K562 (cell line): ENCODE results near the gene PTPMT1. TPM values are rescaled to one million over a fixed set of nuclear protein-coding genes. Genes with fewer than 3 reads are reported as not detected.
A peak's percentile ranks its signal among the peaks of the same experiment; 100 is the strongest.

Experiments
- ATAC-seq: fragments of 200-7000 bp; cut with Tn5 transposase; 3 replicates; pipeline ENCODE4 v1.9.1; 2020; ENCODE audit warnings: moderate library complexity
- BruUV-seq: library from RNA; stranded (reverse); fragments of 400-500 nt; replicated peaks from 2 replicates; lab custom pipeline; 2021; lab: Mats Ljungman, UMichigan
- CTCF ChIA-PET: fragments of 300-600 bp; formaldehyde crosslinking; extraction: SDS; loops from one replicate; lab custom pipeline; 2021; ENCODE audit warnings: low intra/inter-chr PET ratio; lab: Yijun Ruan, JAX
- POLR2A ChIA-PET: fragments of 300-600, 350-650 bp; sonication (Branson Sonifier 250); formaldehyde crosslinking; extraction: SDS; loops from one replicate; lab custom pipeline; 2021; ENCODE audit warnings: antibody characterized with exemption, inconsistent platforms; lab: Yijun Ruan, JAX
- DNase-seq, 4 experiments: peaks; one replicate each; pipeline versions ENCODE4 v3.0.0 to v3.0.0-alpha.2; 2011 to 2018; ENCODE audit warnings: low spot score in 3 of 4, mixed read lengths in 3 of 4; ENCODE audit errors: extremely low read depth in 1 of 4
- FAIRE-seq: peaks from 2 replicates; lab custom pipeline; 2011; peaks lifted over from hg19 to GRCh38; lab: Jason Lieb, UNC
- H2AFZ ChIP-seq: 2 replicates; pipeline ENCODE4 v1.6.0; 2011; ENCODE audit warnings: low read depth, low read length, control low read depth, inconsistent platforms
- H3K27ac ChIP-seq: fragments of 200-600 bp; 3 replicates; pipeline ENCODE4 v1.8.0; 2011; ENCODE audit warnings: low read depth, mild to moderate bottlenecking, control low read depth, inconsistent platforms, low read length, moderate library complexity, mixed read lengths; ENCODE audit errors: extremely low read depth
- H3K27me3 ChIP-seq, 2 experiments: fragments of 300-600 bp in 1 of 2; 2 replicates in 1 of 2; 3 replicates in 1 of 2; pipeline versions ENCODE4 v1.6.0 to v1.8.0; 2011; ENCODE audit warnings: inconsistent platforms in 2 of 2, low read length in 2 of 2, mild to moderate bottlenecking in 1 of 2, mixed read lengths in 1 of 2, moderate library complexity in 1 of 2; ENCODE audit not compliant: control insufficient read depth in 2 of 2, insufficient read depth in 2 of 2
- H3K36me3 ChIP-seq: fragments of 300-600 bp; 3 replicates; pipeline ENCODE4 v1.8.0; 2011; ENCODE audit warnings: mild to moderate bottlenecking, low read length, inconsistent platforms; ENCODE audit not compliant: control insufficient read depth, insufficient read depth
- H3K4me1 ChIP-seq, 2 experiments: fragments of 200-600 bp in 1 of 2; replicated peaks in 1 of 2; 2 replicates in 1 of 2; 3 replicates in 1 of 2; pipeline versions ENCODE4 v1.5.1 to v1.8.0; 2011; ENCODE audit warnings: inconsistent platforms in 2 of 2, low read length in 2 of 2, mild to moderate bottlenecking in 1 of 2, mixed read lengths in 1 of 2, moderate library complexity in 1 of 2; ENCODE audit not compliant: control insufficient read depth in 2 of 2, insufficient read depth in 2 of 2
- H3K4me2 ChIP-seq: 2 replicates; pipeline ENCODE4 v1.6.1; 2011; ENCODE audit warnings: low read length, control low read depth, inconsistent platforms, mixed read lengths; ENCODE audit not compliant: insufficient read depth
- H3K4me3 ChIP-seq: fragments of 200-600 bp; sonication (generic), shearing (Covaris generic); 2 replicates; pipeline ENCODE4 v1.5.1; 2016; ENCODE audit warnings: control low read depth, inconsistent platforms
- H3K79me2 ChIP-seq: fragments of 200-600 bp; 3 replicates; pipeline ENCODE4 v1.8.0; 2011; ENCODE audit warnings: low read length, inconsistent platforms; ENCODE audit not compliant: control insufficient read depth, insufficient read depth
- H3K9ac ChIP-seq, 2 experiments: 2 replicates each; pipeline versions ENCODE4 v1.6.0 to v1.6.1; 2011; ENCODE audit warnings: low read depth in 2 of 2, low read length in 2 of 2, control low read depth in 1 of 2, inconsistent platforms in 1 of 2, mild to moderate bottlenecking in 1 of 2, mixed read lengths in 1 of 2; ENCODE audit not compliant: insufficient read depth in 1 of 2
- H3K9me1 ChIP-seq: one replicate; pipeline ENCODE4 v1.6.0; 2011; ENCODE audit warnings: inconsistent platforms, mild to moderate bottlenecking, low read length, moderate library complexity; ENCODE audit not compliant: control insufficient read depth, insufficient read depth
- H3K9me3 ChIP-seq: replicated peaks from 2 replicates; pipeline ENCODE4 v1.5.1; 2011; ENCODE audit warnings: low read depth, low read length, inconsistent platforms; ENCODE audit not compliant: control insufficient read depth, insufficient read depth
- H4K20me1 ChIP-seq: replicated peaks from 2 replicates; pipeline ENCODE4 v1.6.1; 2011; ENCODE audit warnings: low read length, inconsistent platforms, mixed read lengths; ENCODE audit not compliant: control insufficient read depth, insufficient read depth
- CBX8 ChIP-seq: fragments of 200-600 bp; sonication (generic); IDR thresholded peaks from 2 replicates; pipeline ENCODE4 v1.6.1; 2012; ENCODE audit warnings: borderline replicate concordance, mixed run types, low read depth, mild to moderate bottlenecking, moderate library complexity, mixed read lengths, low read length, control low read depth, inconsistent platforms; ENCODE audit not compliant: poor library complexity, severe bottlenecking; ENCODE audit errors: extremely low read depth
- CHD7 ChIP-seq: fragments of 200-600 bp; sonication (generic); IDR thresholded peaks from one replicate; pipeline ENCODE4 v1.6.1; 2012; ENCODE audit warnings: mild to moderate bottlenecking, low read depth, low read length, inconsistent platforms
- GTF3C2 ChIP-seq: IDR thresholded peaks from 3 replicates; pipeline ENCODE4 v1.6.1; 2011; ENCODE audit warnings: borderline replicate concordance, mild to moderate bottlenecking, moderate library complexity; ENCODE audit not compliant: insufficient read length; ENCODE audit errors: extremely low read depth
- MTA2 ChIP-seq: fragments of 450-650 bp; IDR thresholded peaks from 2 replicates; pipeline ENCODE4 v1.6.1; 2016; ENCODE audit warnings: low read depth
- WGBS: fragments of 100-300 bp; shearing (Covaris generic); methylation state at CpG from one replicate; pipeline ENCODE4 v1.1.6; 2016; ENCODE audit warnings: low coverage, mixed read lengths; ENCODE audit not compliant: insufficient coverage; ENCODE audit errors: missing lambda C conversion rate; 5-methylcytosine and 5-hydroxymethylcytosine counted together
- in situ Hi-C: fragments of 300-500 bp; cut with MboI; formaldehyde crosslinking; loops from 4 replicates; pipeline ENCODE4 v1.15.0; 2018; ENCODE audit warnings: inconsistent platforms, mixed read lengths
- intact Hi-C: fragments of 100-400 bp; cut with micrococcal nuclease; formaldehyde crosslinking; loops from 2 replicates; pipeline ENCODE4 v1.14.2; 2022
- polyA plus RNA-seq, 8 experiments: library from polyadenylated mRNA; depleted of rRNA in 4 of 8; stranded (reverse) in 5 of 8; unstranded in 3 of 8; fragments of >200 nt; fragmentation: Nextera tagmentation in 2 of 8; fragmentation: Illumina TruSeq in 1 of 8; extraction: Ambion mirVana in 2 of 8; extraction: Trizol in 1 of 8; gene quantifications; 2 replicates each; pipeline versions ENCODE4 v1.2.1 to v1.2.3, GENCODE V29; 2011 to 2014; ENCODE audit warnings: inconsistent platforms in 1 of 8, missing spikeins in 1 of 8
- total RNA-seq, 7 experiments: library from RNA; depleted of rRNA in 6 of 7; stranded (reverse); fragments of >200 nt in 6 of 7; fragmentation: Illumina TruSeq in 2 of 7; extraction: Trizol in 2 of 7; gene quantifications; 2 replicates each; pipeline versions ENCODE4 v1.2.1 to v1.2.3, GENCODE V29; 2011 to 2021; ENCODE audit warnings: low replicate concordance in 1 of 7
- TF ChIP-seq, protein P1 (sequence below): fragments of 450-650 bp; formaldehyde crosslinking; IDR thresholded peaks from 2 replicates; pipeline ENCODE4 v1.4.0; 2020; ENCODE audit warnings: mild to moderate bottlenecking, moderate library complexity

The PTPMT1 gene
- total and polyA plus RNA-seq, 9 of the 15 experiments (the other 6 are each of a cell fraction or from before 2014, with no cell fraction given) = 10.4 to 140 (median 67.2) TPM

GRCh38 chr11:47605921-47606320, 40.5 kb downstream of the PTPMT1 start:
- H3K27me3 ChIP-seq = peaks cover 21 to 28% of the 10 kb centered on the region in 2 experiments
- TF ChIP-seq CBX8 (no peak), CHD7 (no peak), MTA2 (no peak), GTF3C2 (no peak)
- TF ChIP-seq, protein P1, sequence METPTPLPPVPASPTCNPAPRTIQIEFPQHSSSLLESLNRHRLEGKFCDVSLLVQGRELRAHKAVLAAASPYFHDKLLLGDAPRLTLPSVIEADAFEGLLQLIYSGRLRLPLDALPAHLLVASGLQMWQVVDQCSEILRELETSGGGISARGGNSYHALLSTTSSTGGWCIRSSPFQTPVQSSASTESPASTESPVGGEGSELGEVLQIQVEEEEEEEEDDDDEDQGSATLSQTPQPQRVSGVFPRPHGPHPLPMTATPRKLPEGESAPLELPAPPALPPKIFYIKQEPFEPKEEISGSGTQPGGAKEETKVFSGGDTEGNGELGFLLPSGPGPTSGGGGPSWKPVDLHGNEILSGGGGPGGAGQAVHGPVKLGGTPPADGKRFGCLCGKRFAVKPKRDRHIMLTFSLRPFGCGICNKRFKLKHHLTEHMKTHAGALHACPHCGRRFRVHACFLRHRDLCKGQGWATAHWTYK (CRISPR knock-in tag) = no peak

More at GRCh38 chr11:47605921-47606320, 40.5 kb downstream of the PTPMT1 start:
- no peak overlapping the region for H3K27ac ChIP-seq
- no peaks in the 10 kb centered on the region for H3K9me1 ChIP-seq
- H4K20me1 ChIP-seq = peaks cover 6% of the 10 kb centered on the region
- no TSS peak for BruUV-seq
- no peaks in the 10 kb centered on the region for H3K9me3 ChIP-seq
- WGBS = 3% methylated on average over 3 of the region's 3 CpGs
- H3K79me2 ChIP-seq = no peaks in the 10 kb centered on the region
- in situ Hi-C loops = no loop called here
- no peak overlapping the region for H2AFZ ChIP-seq
- intact Hi-C loops = no loop called here
- FAIRE-seq (no peak), DNase-seq (peak in 2 of 4 experiments; percentile 43 to 52), ATAC-seq (peak; percentile 74)
- ChIA-PET CTCF (no interaction called here), POLR2A (interaction anchor here (0.7 to 2.4 kb wide), 5 partner anchors 10 to 187 kb away, joined by 3 to 9 read pairs (median 4); partner anchors contain the start of gene FAM180B)
- no peak overlapping the region for H3K9ac ChIP-seq
- H3K4me3 ChIP-seq = no peak overlapping the region
- peaks cover 4 to 15% of the 10 kb centered on the region in 2 experiments; a peak in 4 of 5 replicates for H3K4me1 ChIP-seq
- H3K36me3 ChIP-seq = no peaks in the 10 kb centered on the region
- H3K4me2 ChIP-seq = no peak overlapping the region
